HCT116 (cell line): ENCODE results near the gene ADI1. TPM values are rescaled to one million over a fixed set of nuclear protein-coding genes. Genes with fewer than 3 reads are reported as not detected.

Experiments
- ATAC-seq: fragments of 200-7000 bp; cut with Tn5 transposase; 2 replicates; pipeline ENCODE4 v1.9.1; 2020; ENCODE audit warnings: mild to moderate bottlenecking, moderate library complexity
- BruUV-seq: library from RNA; stranded (reverse); fragments of 400-500 nt; replicated peaks from 2 replicates; lab custom pipeline; 2021; lab: Mats Ljungman, UMichigan
- CTCF ChIA-PET: fragments of 300-600 bp; sonication (Branson Sonifier 250); formaldehyde crosslinking; loops from one replicate; lab custom pipeline; 2021; ENCODE audit warnings: antibody characterized with exemption; lab: Charles Lee
- POLR2A ChIA-PET: fragments of 300-600, 350-600 bp; sonication (Branson Sonifier 250); formaldehyde crosslinking; loops from one replicate; lab custom pipeline; 2021; ENCODE audit warnings: antibody characterized with exemption; lab: Charles Lee
- RAD21 ChIA-PET, 2 experiments: fragments of 300-600 bp; sonication (Branson Sonifier 250); formaldehyde crosslinking; loops; one replicate each; lab custom pipeline; 2023; ENCODE audit warnings: low total read pairs in 2 of 2; ENCODE audit not compliant: uncharacterized antibody in 2 of 2, unreplicated experiment in 2 of 2, low non-redundant PET in 1 of 2; lab: Charles Lee
- DNase-seq: peaks from one replicate; pipeline ENCODE4 v3.0.0-alpha.2; 2010; ENCODE audit warnings: low read depth, low spot score
- H2AFZ ChIP-seq: fragments of 200-600 bp; shearing (Covaris generic), sonication (generic); 2 replicates; pipeline ENCODE4 v1.6.1; 2017; ENCODE audit warnings: low read depth, mixed run types, mixed read lengths, antibody characterized with exemption, low read length; ENCODE audit not compliant: poor library complexity, severe bottlenecking
- H3K27ac ChIP-seq: 2 replicates; pipeline ENCODE4 v1.5.1; 2012; ENCODE audit warnings: low read depth, low read length
- H3K27me3 ChIP-seq: fragments of 200-600 bp; sonication (generic); 2 replicates; pipeline ENCODE4 v1.6.1; 2016; ENCODE audit warnings: mixed run types, low read length, mixed read lengths; ENCODE audit not compliant: insufficient read depth
- H3K36me3 ChIP-seq, 2 experiments: fragments of 200-500 bp in 1 of 2; fragments of 200-600 bp in 1 of 2; sonication (Bioruptor generic) in 1 of 2; sonication (generic) in 1 of 2; 2 replicates each; pipeline versions ENCODE4 v1.5.1 to v1.6.1; 2014 to 2016; ENCODE audit warnings: low read length in 2 of 2, inconsistent platforms in 1 of 2, mixed read lengths in 1 of 2, mixed run types in 1 of 2; ENCODE audit not compliant: insufficient read depth in 2 of 2, control insufficient read depth in 1 of 2
- H3K4me1 ChIP-seq, 2 experiments: fragments of 200-600 bp in 1 of 2; sonication (generic) in 1 of 2; 2 replicates each; pipeline versions ENCODE4 v1.5.1 to v1.6.1; 2012 to 2017; ENCODE audit warnings: low read length in 2 of 2, inconsistent platforms in 1 of 2, mild to moderate bottlenecking in 1 of 2, mixed read lengths in 1 of 2, mixed run types in 1 of 2, moderate library complexity in 1 of 2; ENCODE audit not compliant: insufficient read depth in 2 of 2, control insufficient read depth in 1 of 2
- H3K4me2 ChIP-seq: fragments of 200-600 bp; sonication (generic); 2 replicates; pipeline ENCODE4 v1.6.1; 2017; ENCODE audit warnings: mixed run types, low read length, mixed read lengths
- H3K4me3 ChIP-seq, 2 experiments: fragments of 200-600 bp in 1 of 2; sonication (generic) in 1 of 2; replicated peaks in 1 of 2; 2 replicates each; pipeline ENCODE4 v1.5.1; 2011 to 2016; ENCODE audit warnings: low read length in 2 of 2, control low read depth in 1 of 2, low read depth in 1 of 2, mild to moderate bottlenecking in 1 of 2, mixed read lengths in 1 of 2, mixed run types in 1 of 2
- H3K79me2 ChIP-seq: fragments of 200-600 bp; sonication (generic); 2 replicates; pipeline ENCODE4 v1.6.1; 2017; ENCODE audit warnings: mild to moderate bottlenecking, mixed run types, low read length, moderate library complexity, mixed read lengths; ENCODE audit not compliant: insufficient read depth
- H3K9ac ChIP-seq: fragments of 200-600 bp; sonication (generic); 2 replicates; pipeline ENCODE4 v1.6.1; 2016; ENCODE audit warnings: low read length, mixed read lengths
- H3K9me2 ChIP-seq: fragments of 200-600 bp; sonication (generic), shearing (Covaris generic); 2 replicates; pipeline ENCODE4 v1.6.1; 2017; ENCODE audit warnings: mixed run types, mild to moderate bottlenecking, moderate library complexity; ENCODE audit not compliant: insufficient read depth
- H3K9me3 ChIP-seq, 2 experiments: fragments of 200-500 bp in 1 of 2; fragments of 200-600 bp in 1 of 2; sonication (Bioruptor generic) in 1 of 2; sonication (generic) in 1 of 2; 2 replicates each; pipeline ENCODE4 v1.6.1; 2014 to 2017; ENCODE audit warnings: low read length in 2 of 2, mixed read lengths in 2 of 2, inconsistent platforms in 1 of 2, low read depth in 1 of 2, mild to moderate bottlenecking in 1 of 2, mixed run types in 1 of 2, moderate library complexity in 1 of 2; ENCODE audit not compliant: control insufficient read depth in 1 of 2, insufficient read depth in 1 of 2
- H4K20me1 ChIP-seq: fragments of 200-600 bp; sonication (generic), shearing (Covaris generic); 2 replicates; pipeline ENCODE4 v1.6.1; 2017; ENCODE audit warnings: mixed run types, mild to moderate bottlenecking, moderate library complexity; ENCODE audit not compliant: insufficient read depth
- CBX3 ChIP-seq: IDR thresholded peaks from 2 replicates; pipeline ENCODE4 v1.6.1; 2012; ENCODE audit warnings: low read depth
- CEBPB ChIP-seq: IDR thresholded peaks from 2 replicates; pipeline ENCODE4 v1.6.1; 2012; ENCODE audit warnings: low read depth
- CTCF ChIP-seq, 3 experiments: fragments of 200-600 bp in 1 of 3; sonication (generic) in 1 of 3; IDR thresholded peaks in 2 of 3; conservative IDR thresholded peaks in 1 of 3; 2 replicates each; pipeline ENCODE4 v1.5.1; 2012 to 2017; ENCODE audit warnings: low read depth in 2 of 3, low read length in 2 of 3, antibody characterized with exemption in 1 of 3, borderline replicate concordance in 1 of 3, control low read depth in 1 of 3, mild to moderate bottlenecking in 1 of 3, mixed read lengths in 1 of 3, mixed run types in 1 of 3, moderate library complexity in 1 of 3; ENCODE audit not compliant: insufficient read depth in 1 of 3
- EGR1 ChIP-seq: IDR thresholded peaks from 2 replicates; pipeline ENCODE4 v1.6.1; 2012; ENCODE audit warnings: low read depth
- ELF1 ChIP-seq: IDR thresholded peaks from 2 replicates; pipeline ENCODE4 v1.6.1; 2012; ENCODE audit warnings: low read depth, borderline replicate concordance
- EZH2 ChIP-seq: fragments of 200-600 bp; sonication (generic); IDR thresholded peaks from 2 replicates; pipeline ENCODE4 v1.6.1; 2017; ENCODE audit warnings: antibody characterized with exemption, mixed run types
- FOSL1 ChIP-seq: IDR thresholded peaks from 2 replicates; pipeline ENCODE4 v1.6.1; 2012; ENCODE audit warnings: low read depth
- JUND ChIP-seq: IDR thresholded peaks from 2 replicates; pipeline ENCODE4 v1.6.1; 2012
- POLR2A ChIP-seq: IDR thresholded peaks from 2 replicates; pipeline ENCODE4 v1.7.0; 2011; ENCODE audit warnings: borderline replicate concordance; ENCODE audit not compliant: insufficient read depth, insufficient read length; ENCODE audit errors: extremely low read depth
- RAD21 ChIP-seq: IDR thresholded peaks from 2 replicates; pipeline ENCODE4 v1.6.1; 2012; ENCODE audit warnings: low read depth, mild to moderate bottlenecking
- REST ChIP-seq: IDR thresholded peaks from 2 replicates; pipeline ENCODE4 v1.6.1; 2012; ENCODE audit warnings: low read depth
- SIN3A ChIP-seq: IDR thresholded peaks from 2 replicates; pipeline ENCODE4 v1.6.1; 2012; ENCODE audit warnings: low read depth
- SP1 ChIP-seq: IDR thresholded peaks from 2 replicates; pipeline ENCODE4 v1.6.1; 2012; ENCODE audit warnings: low read depth
- TCF7L2 ChIP-seq: IDR thresholded peaks from 2 replicates; pipeline ENCODE4 v1.7.0; 2011; ENCODE audit warnings: borderline replicate concordance, inconsistent platforms; ENCODE audit not compliant: insufficient read depth, insufficient read length; ENCODE audit errors: extremely low read depth
- YY1 ChIP-seq: IDR thresholded peaks from 2 replicates; pipeline ENCODE4 v1.6.1; 2011; ENCODE audit warnings: low read length, low read depth, moderate library complexity, mild to moderate bottlenecking; ENCODE audit not compliant: insufficient replicate concordance; ENCODE audit errors: extremely low read depth
- ZFX ChIP-seq: fragments of 450-650 bp; IDR thresholded peaks from 2 replicates; pipeline ENCODE4 v1.6.1; 2017
- ZNF274 ChIP-seq: fragments of 200-500 bp; sonication (Bioruptor generic); IDR thresholded peaks from 2 replicates; pipeline ENCODE4 v1.6.1; 2014; ENCODE audit warnings: mild to moderate bottlenecking, low read depth, low read length, inconsistent platforms
- intact Hi-C: fragments of 100-400 bp; cut with micrococcal nuclease; formaldehyde crosslinking; loops from 2 replicates; pipeline ENCODE4 v1.10.0; 2022
- total RNA-seq: library from RNA; stranded (reverse); gene quantifications from one replicate; pipeline ENCODE4 v1.2.1, GENCODE V29; 2021; ENCODE audit not compliant: unreplicated experiment

The ADI1 gene
- total RNA-seq, 1 experiment from 2014 or later: 27.0 TPM

- TF ChIP-seq REST: no peak
- no peak for TF ChIP-seq ELF1
- TF ChIP-seq, all 23 proteins: peak for 0
These were observed 14.5 kb upstream of the ADI1 start (continued) for GRCh38 chr2:3533836-3534235.

GRCh38 chr2:3532941-3533340 lies 13.6 kb upstream of the ADI1 start:
- TF ChIP-seq ZNF274 (no peak), CBX3 (no peak), FOSL1 (no peak), SIN3A (no peak), SP1 (no peak), CEBPB (no peak), YY1 (no peak), ELF1 (no peak), REST (no peak), TCF7L2 (no peak), CTCF (IDR thresholded peaks at IDR 0.05 in 2 of 3, conservative IDR thresholded peaks at IDR 0.05 in 1 of 3; ENCODE audit: borderline replicate concordance in 1 of 3, insufficient read depth in 1 of 3, low read depth in 2 of 3, low read length in 2 of 3) (no peak), EZH2 (no peak), ZFX (no peak), RAD21 (no peak), EGR1 (no peak), JUND (no peak), POLR2A (no peak)
- ChIA-PET POLR2A (no interaction called here), RAD21 (no interaction called here), CTCF (no interaction called here)
- Histone ChIP-seq H3K4me2 (no peak overlapping the region), H3K79me2 (0 out of 2 replicates have a peak, but pooled peaks cover 3% of the 10 kb centered on the region), H3K9me2 (no peaks in the 10 kb centered on the region), H3K9ac (no peak overlapping the region), H3K27ac (no peak overlapping the region), H3K4me3 (no peak overlapping the region), H3K9me3 (no peaks in the 10 kb centered on the region), H4K20me1 (no peaks in the 10 kb centered on the region), H3K27me3 (no peaks in the 10 kb centered on the region), H3K36me3 (no peaks in the 10 kb centered on the region), H2AFZ (no peak overlapping the region), H3K4me1 (peaks cover 8 to 30% of the 10 kb centered on the region in 2 experiments)
- DNase-seq (no peak), ATAC-seq (no peak)
- intact Hi-C loops: loop anchor here (10.0 kb wide), 1 partner anchor 122 kb away; the partner anchor contains the start of gene ALLC
- no TSS peak for BruUV-seq
